T-helper 2 cell treated with Interferon-gamma antibody and Interleukin-4, amounts not matched to agents 100 ng/mL and 5 ng/mL, for 36 hours (primary cell): Measurements from ENCODE around the gene WASF1. TPM values are rescaled to one million over a fixed set of nuclear protein-coding genes. Genes with fewer than 3 reads are reported as not detected.

Experiments
- total RNA-seq: library from RNA; stranded (reverse); gene quantifications from 2 replicates; pipeline ENCODE4 v1.2.3, GENCODE V29; 2022

WASF1 gene
- total RNA-seq, 1 donor from 2014 or later = 0.20 TPM

Other genes with a start within 250 kb of the WASF1 start
- not detected in 2 replicates for gene GPR6, start 201.4 kb downstream of the WASF1 start, total RNA-seq
- 25.6 and 27.2 TPM in 2 replicates for gene CDC40, start 757 bp upstream of the WASF1 start, total RNA-seq
- not detected in 2 replicates for gene METTL24, start 178.7 kb upstream of the WASF1 start, total RNA-seq
- not detected in 2 replicates for gene DDO, start 235.9 kb upstream of the WASF1 start, total RNA-seq